Activated naive CD8-positive, alpha-beta T cell treated with anti-CD3 and anti-CD28 coated beads, Interleukin-2, amount 50 U/mL, for 24 hours (primary cell): ENCODE data around the gene ADORA2A.

ENCODE experiments used
- ATAC-seq: fragments of 150-1000 bp; cut with Tn5 transposase; one replicate; pipeline ENCODE4 v1.10.0; 2021
- DNase-seq: peaks from one replicate; pipeline ENCODE4 v3.0.0; 2021
- H3K27ac Mint-ChIP-seq: one replicate; pipeline ENCODE4 v1.8.0; 2021; ENCODE audit warnings: mild to moderate bottlenecking, mixed read lengths
- H3K27me3 Mint-ChIP-seq: one replicate; pipeline ENCODE4 v1.8.0; 2021; ENCODE audit warnings: mixed read lengths
- H3K36me3 Mint-ChIP-seq: one replicate; pipeline ENCODE4 v1.8.0; 2021; ENCODE audit warnings: low read depth, mixed read lengths
- H3K4me1 Mint-ChIP-seq: one replicate; pipeline ENCODE4 v1.8.0; 2021; ENCODE audit warnings: mixed read lengths
- H3K4me3 Mint-ChIP-seq: one replicate; pipeline ENCODE4 v1.8.0; 2021; ENCODE audit warnings: mild to moderate bottlenecking, moderate library complexity, mixed read lengths
- H3K9me3 Mint-ChIP-seq: one replicate; pipeline ENCODE4 v1.8.0; 2021; ENCODE audit warnings: mixed read lengths

The ADORA2A gene

DNA sequence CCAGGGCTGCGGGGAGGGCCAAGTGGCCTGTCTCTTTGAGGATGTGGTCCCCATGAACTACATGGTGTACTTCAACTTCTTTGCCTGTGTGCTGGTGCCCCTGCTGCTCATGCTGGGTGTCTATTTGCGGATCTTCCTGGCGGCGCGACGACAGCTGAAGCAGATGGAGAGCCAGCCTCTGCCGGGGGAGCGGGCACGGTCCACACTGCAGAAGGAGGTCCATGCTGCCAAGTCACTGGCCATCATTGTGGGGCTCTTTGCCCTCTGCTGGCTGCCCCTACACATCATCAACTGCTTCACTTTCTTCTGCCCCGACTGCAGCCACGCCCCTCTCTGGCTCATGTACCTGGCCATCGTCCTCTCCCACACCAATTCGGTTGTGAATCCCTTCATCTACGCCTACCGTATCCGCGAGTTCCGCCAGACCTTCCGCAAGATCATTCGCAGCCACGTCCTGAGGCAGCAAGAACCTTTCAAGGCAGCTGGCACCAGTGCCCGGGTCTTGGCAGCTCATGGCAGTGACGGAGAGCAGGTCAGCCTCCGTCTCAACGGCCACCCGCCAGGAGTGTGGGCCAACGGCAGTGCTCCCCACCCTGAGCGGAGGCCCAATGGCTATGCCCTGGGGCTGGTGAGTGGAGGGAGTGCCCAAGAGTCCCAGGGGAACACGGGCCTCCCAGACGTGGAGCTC is 13.5 kb downstream of the ADORA2A start:
- no peak for ATAC-seq
- peak overlapping the region; percentile 65 for H3K27ac Mint-ChIP-seq
- no peaks in the 10 kb centered on the region for H3K27me3 Mint-ChIP-seq
- H3K4me1 Mint-ChIP-seq, result peaks cover 90% of the 10 kb centered on the region
- H3K9me3 Mint-ChIP-seq, result no peaks in the 10 kb centered on the region
- peaks cover 49% of the 10 kb centered on the region for H3K36me3 Mint-ChIP-seq
- H3K4me3 Mint-ChIP-seq, result no peak overlapping the region
- DNase-seq, result no peak

DNA sequence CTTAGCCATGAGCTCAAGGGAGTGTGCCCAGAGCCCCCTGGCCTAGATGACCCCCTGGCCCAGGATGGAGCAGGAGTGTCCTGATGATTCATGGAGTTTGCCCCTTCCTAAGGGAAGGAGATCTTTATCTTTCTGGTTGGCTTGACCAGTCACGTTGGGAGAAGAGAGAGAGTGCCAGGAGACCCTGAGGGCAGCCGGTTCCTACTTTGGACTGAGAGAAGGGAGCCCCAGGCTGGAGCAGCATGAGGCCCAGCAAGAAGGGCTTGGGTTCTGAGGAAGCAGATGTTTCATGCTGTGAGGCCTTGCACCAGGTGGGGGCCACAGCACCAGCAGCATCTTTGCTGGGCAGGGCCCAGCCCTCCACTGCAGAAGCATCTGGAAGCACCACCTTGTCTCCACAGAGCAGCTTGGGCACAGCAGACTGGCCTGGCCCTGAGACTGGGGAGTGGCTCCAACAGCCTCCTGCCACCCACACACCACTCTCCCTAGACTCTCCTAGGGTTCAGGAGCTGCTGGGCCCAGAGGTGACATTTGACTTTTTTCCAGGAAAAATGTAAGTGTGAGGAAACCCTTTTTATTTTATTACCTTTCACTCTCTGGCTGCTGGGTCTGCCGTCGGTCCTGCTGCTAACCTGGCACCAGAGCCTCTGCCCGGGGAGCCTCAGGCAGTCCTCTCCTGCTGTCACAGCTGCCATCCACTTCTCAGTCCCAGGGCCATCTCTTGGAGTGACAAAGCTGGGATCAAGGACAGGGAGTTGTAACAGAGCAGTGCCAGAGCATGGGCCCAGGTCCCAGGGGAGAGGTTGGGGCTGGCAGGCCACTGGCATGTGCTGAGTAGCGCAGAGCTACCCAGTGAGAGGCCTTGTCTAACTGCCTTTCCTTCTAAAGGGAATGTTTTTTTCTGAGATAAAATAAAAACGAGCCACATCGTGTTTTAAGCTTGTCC is 14.3 kb downstream of the ADORA2A start:
- peak overlapping the region; percentile 67 for H3K27ac Mint-ChIP-seq
- H3K27me3 Mint-ChIP-seq, result no peaks in the 10 kb centered on the region
- no peaks in the 10 kb centered on the region for H3K9me3 Mint-ChIP-seq
- ATAC-seq (no peak), DNase-seq (no peak)
- H3K4me1 Mint-ChIP-seq, result peaks cover 90% of the 10 kb centered on the region
- no peak overlapping the region for H3K4me3 Mint-ChIP-seq
- H3K36me3 Mint-ChIP-seq, result peaks cover 46% of the 10 kb centered on the region

DNA sequence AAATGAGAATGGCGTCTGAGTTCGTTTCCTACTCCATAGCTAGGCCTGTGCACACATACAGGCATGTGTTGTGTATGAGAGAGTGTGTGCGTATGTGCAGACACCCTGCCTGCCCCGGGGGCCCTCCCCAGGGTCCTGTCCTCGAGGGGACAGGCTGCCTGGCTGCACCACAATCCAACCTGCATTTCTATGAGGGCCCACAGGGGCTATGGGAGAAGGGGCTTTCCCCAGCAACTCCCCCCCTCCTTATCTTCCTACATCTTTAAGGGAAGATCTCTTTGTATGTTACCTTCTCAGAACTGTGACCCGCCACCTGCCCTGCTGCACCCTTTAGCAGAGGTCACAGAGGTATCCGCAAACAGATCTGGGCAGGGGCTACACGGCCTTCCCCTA is 14.9 kb downstream of the ADORA2A start:
- H3K27me3 Mint-ChIP-seq, result no peaks in the 10 kb centered on the region
- peaks cover 40% of the 10 kb centered on the region for H3K36me3 Mint-ChIP-seq
- no peak overlapping the region for H3K4me3 Mint-ChIP-seq
- ATAC-seq (no peak), DNase-seq (no peak)
- H3K4me1 Mint-ChIP-seq, result peaks cover 84% of the 10 kb centered on the region
- H3K27ac Mint-ChIP-seq, result peak overlapping the region; percentile 67
- H3K9me3 Mint-ChIP-seq, result no peaks in the 10 kb centered on the region

DNA sequence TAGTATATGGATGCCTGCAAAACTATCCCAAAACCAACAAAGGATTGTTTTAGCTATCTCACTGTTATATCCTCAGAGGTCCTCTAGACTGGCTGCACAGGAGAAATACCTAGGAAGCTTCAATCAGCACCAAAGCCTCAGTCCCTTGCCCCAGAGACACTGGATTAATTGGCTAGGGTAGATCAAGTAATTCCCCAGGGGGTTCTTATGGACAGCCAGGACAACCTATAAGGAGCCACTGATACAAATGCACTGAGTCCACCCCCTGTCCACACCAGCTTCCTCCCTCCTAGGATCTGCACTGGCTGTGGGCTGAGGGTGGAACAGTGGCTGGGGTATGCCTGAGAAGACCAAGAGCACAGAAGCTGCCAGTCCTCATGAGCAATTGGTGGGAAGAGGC is 16.3 kb downstream of the ADORA2A start:
- Mint-ChIP-seq H3K9me3 (no peaks in the 10 kb centered on the region), H3K27me3 (no peaks in the 10 kb centered on the region), H3K27ac (peak overlapping the region; percentile 78), H3K36me3 (peaks cover 29% of the 10 kb centered on the region), H3K4me1 (peaks cover 71% of the 10 kb centered on the region), H3K4me3 (no peak overlapping the region)
- no peak for DNase-seq
- ATAC-seq, result no peak

DNA sequence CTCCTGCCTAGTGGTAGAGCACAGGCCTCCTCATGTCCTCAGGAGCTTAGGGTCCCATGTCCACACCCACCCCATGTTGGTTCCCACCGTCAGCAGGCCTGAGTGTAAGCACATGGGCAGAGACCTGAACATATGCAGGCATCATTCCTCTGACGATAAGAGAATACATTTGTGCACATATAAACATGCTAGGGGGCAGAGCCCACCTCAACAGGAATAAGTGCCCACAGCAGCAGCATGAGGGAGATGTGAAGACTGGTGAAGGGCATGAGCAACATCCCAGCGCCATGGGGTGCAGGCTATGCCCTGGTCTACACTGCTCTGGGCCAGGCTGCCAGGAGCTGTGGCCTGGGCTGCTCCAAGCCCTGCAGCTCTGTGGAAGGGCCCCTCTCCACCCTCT is 16.9 kb downstream of the ADORA2A start:
- Mint-ChIP-seq H3K36me3 (peaks cover 27% of the 10 kb centered on the region), H3K4me3 (no peak overlapping the region), H3K9me3 (no peaks in the 10 kb centered on the region), H3K4me1 (peaks cover 69% of the 10 kb centered on the region), H3K27me3 (no peaks in the 10 kb centered on the region), H3K27ac (no peak overlapping the region)
- DNase-seq (no peak), ATAC-seq (no peak)

DNA sequence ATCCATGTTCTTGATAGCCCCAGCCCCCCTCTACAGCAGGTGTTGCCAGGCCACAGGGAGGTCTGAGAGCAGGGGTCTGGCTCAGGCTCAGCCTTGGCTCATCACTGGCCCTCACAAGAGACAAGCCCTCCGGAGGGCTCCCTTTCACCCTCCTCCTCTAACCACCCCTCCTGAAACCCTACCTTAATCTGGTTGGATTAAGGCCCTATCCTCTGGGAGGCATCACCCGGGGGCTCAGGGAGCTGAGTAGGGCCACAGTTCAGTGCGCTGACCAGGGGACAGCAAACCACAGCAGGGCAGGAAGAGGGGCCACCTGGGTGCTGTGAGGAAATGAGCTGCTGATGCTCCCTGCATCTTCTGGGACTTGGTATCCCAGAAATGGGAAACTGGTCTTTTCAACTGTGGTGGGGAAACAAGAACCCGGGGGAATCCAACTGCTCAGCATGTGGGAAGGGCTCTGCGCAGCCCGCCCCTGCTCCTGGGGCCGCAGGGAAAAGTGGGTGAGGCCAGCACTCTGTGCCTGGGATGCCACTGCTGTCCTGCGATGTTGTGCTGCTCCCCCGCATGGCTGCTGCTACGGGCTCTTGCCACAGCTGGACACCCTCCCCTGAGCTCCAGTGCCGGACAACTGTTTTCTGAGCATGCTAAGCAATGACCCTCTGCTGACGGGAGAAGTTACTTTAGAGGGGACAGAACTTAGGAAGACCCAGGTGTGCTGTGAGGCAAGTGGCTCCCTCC is 17.5 kb downstream of the ADORA2A start:
- Mint-ChIP-seq H3K9me3 (no peaks in the 10 kb centered on the region), H3K27me3 (no peaks in the 10 kb centered on the region), H3K4me1 (peaks cover 64% of the 10 kb centered on the region), H3K4me3 (peak overlapping the region; percentile 14), H3K27ac (peak overlapping the region; percentile 57), H3K36me3 (peaks cover 25% of the 10 kb centered on the region)
- DNase-seq (no peak), ATAC-seq (no peak)

DNA sequence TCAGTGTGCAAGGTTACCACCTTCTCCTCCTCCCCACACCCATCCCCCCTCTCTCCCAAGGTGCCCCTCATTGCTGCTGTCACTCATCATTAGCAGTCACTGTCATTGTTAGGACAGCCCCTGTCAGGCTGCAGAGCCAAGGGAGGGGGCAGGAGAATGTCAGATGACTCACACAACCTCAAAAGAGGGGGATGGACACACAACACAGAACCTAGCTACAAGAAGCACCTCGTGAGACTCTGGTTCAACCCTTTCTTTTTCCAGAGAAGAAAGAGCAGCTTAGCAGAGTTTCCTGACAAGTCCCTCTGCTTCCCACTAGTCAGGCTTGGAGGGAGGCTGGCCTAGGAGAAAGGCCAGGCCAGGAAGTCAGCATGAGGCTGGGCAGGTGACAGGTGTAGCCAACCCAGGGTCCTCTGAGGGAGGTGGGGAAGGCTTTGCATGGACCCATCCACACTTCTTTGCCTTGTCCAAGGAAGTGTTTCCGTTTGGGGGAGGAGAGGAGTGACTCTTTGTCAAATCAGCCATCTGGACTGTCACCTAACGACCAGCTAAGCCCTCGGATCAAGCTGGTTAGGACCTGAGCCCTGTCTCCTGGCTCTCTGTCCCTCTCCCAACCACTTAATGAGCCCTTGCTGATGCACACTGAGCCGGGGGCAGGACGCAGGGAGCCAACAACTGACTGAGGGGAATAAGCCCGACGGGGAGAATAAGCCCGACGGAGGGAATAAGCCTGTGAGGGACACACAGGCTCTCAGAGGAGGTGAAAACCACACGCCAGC is 18.3 kb downstream of the ADORA2A start:
- no peaks in the 10 kb centered on the region for H3K9me3 Mint-ChIP-seq
- H3K27ac Mint-ChIP-seq, result peak overlapping the region; percentile 57
- H3K27me3 Mint-ChIP-seq, result no peaks in the 10 kb centered on the region
- ATAC-seq (peak; percentile 96), DNase-seq (peak; percentile 62)
- H3K4me3 Mint-ChIP-seq, result peak overlapping the region; percentile 14
- H3K4me1 Mint-ChIP-seq, result peaks cover 60% of the 10 kb centered on the region
- H3K36me3 Mint-ChIP-seq, result peaks cover 18% of the 10 kb centered on the region

DNA sequence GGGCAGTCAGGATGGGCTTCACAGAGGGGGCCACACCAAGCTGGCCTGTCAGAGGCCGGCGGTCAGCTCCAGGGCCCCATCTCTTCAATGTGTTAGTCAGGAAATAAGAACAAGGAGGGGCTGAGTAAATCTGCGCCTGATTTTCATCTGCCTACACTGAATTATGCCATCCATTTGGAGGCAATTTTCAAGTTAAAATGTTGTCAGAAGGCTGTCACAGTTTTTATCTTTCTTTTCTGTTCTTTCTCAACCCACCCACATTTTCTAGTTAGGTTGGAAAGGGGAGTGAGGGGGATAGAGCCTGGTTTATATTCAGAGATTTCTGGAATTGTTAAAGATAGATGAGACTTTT is 18.8 kb downstream of the ADORA2A start:
- Mint-ChIP-seq H3K27me3 (no peaks in the 10 kb centered on the region), H3K27ac (no peak overlapping the region), H3K36me3 (peaks cover 13% of the 10 kb centered on the region), H3K4me1 (peaks cover 55% of the 10 kb centered on the region), H3K4me3 (no peak overlapping the region), H3K9me3 (no peaks in the 10 kb centered on the region)
- ATAC-seq, result no peak
- DNase-seq, result no peak

DNA sequence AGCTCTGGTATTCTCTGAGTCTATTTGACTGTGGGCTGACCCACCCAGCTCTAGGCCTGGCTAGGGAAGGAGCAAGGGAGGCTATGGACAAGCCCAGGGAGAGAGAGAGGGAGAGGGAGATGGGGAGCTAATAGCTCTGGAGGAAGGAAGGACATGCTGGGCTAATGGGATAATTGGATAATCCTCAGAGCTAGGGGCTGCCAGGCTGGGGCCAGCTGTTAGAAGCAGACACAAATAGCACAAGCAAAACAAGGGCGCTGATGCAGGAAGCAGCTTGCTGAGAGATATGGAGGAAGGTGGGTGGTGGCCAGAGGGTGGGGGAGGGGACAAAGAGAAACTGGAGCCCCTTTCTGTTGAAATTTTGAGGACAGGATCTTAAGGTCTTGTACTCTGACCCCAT is 23.2 kb downstream of the ADORA2A start:
- Mint-ChIP-seq H3K9me3 (no peaks in the 10 kb centered on the region), H3K27me3 (no peaks in the 10 kb centered on the region), H3K27ac (no peak overlapping the region), H3K4me3 (no peak overlapping the region), H3K36me3 (no peaks in the 10 kb centered on the region), H3K4me1 (peaks cover 15% of the 10 kb centered on the region)
- no peak for DNase-seq
- no peak for ATAC-seq

DNA sequence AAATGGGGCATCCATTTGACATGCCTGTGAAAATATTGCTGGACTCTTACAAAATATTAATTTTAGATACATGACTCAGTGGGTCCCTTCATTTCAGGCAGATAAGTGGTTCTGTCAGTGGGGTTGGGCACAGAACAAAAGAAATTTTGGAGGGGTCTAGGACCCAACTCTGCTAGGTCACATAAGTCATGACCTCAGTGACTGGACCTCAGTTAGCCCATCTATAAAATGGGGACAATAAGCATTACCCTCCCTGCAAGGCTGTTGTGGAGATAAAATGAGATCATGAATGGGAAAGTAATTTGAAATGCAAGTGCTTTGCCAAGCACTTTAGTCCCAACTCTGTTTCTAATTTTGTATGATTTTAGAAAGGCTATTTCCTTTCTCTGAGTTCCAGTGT is 23.8 kb downstream of the ADORA2A start:
- H3K9me3 Mint-ChIP-seq, result no peaks in the 10 kb centered on the region
- no peak overlapping the region for H3K4me3 Mint-ChIP-seq
- no peaks in the 10 kb centered on the region for H3K27me3 Mint-ChIP-seq
- no peak overlapping the region for H3K27ac Mint-ChIP-seq
- ATAC-seq (no peak), DNase-seq (no peak)
- H3K4me1 Mint-ChIP-seq, result peaks cover 10% of the 10 kb centered on the region
- H3K36me3 Mint-ChIP-seq, result no peaks in the 10 kb centered on the region

DNA sequence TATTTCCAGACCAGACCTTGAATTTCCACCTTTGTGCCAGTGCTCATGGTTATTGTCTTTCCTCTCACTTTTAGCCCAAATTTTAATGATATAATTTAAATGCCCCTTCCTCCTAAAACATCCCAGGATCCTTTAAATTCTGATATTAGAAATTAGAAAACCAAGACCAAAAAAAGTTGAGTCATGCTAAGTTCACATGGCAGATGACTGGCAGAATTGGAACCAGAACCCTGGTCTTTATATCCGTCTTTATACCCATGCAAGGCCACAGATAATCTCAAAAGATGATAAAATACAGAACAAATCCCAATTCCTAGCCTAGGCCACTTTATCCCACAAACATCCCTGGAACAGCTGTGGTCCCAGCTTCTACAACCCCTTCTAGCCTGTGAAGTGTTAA is 26.5 kb downstream of the ADORA2A start:
- H3K36me3 Mint-ChIP-seq, result no peaks in the 10 kb centered on the region
- no peak for ATAC-seq
- H3K27ac Mint-ChIP-seq, result no peak overlapping the region
- no peak overlapping the region for H3K4me3 Mint-ChIP-seq
- no peaks in the 10 kb centered on the region for H3K9me3 Mint-ChIP-seq
- H3K27me3 Mint-ChIP-seq, result no peaks in the 10 kb centered on the region
- H3K4me1 Mint-ChIP-seq, result peaks cover 4% of the 10 kb centered on the region
- DNase-seq, result no peak

DNA sequence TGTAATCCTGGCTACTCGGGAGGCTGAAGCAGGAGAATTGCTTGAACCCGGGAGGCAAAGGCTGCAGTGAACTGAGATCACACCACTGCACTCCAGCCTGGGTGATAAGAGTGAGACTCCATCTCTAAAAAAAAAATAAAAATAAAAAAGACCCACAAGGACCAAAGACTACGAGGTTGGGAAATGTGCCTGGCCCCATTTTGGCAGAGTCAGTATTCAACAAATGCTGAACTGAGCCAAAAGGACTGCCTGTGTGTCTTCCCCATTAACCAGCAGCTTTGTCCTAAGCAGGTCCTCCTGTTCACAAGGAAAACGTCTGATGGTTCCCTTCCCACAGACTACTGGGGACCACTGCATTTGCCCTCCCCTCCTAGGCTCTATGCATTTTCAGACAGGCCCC is 27.6 kb downstream of the ADORA2A start:
- ATAC-seq (no peak), DNase-seq (no peak)
- Mint-ChIP-seq H3K36me3 (no peaks in the 10 kb centered on the region), H3K4me1 (peaks cover 3% of the 10 kb centered on the region), H3K27ac (no peak overlapping the region), H3K9me3 (no peaks in the 10 kb centered on the region), H3K27me3 (no peaks in the 10 kb centered on the region), H3K4me3 (no peak overlapping the region)

DNA sequence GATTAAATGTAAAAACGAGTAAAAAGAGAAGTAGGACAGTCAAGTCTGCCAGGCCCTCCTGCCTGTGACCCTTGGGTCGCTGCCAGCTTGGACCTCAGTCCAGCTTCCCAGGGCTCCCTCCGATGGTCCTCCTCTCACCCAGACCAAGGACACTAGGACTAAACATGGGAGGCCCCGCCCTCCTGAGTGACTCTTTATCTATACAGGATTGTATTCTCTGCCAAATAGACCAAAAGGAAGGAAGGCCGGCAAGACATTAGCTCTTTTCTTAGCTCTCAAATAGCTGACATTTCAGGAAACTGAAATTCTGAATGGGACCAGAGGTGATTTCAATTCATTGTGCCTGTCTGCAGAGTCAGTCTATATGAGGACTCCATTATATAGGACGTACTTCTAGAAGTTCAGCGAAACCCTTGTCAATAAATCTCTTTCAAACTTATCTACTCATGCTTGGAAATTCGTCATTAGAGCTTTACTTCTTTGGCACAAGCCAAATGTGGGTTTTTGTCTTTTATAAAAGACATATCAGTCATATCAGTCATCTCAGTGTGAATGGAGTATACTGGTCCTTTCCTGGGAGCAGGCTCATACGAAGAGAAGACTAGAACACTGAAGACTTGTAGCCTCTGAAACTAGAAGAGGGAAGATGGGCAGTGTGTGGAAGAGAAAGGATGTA is 28.5 kb downstream of the ADORA2A start:
- ATAC-seq (no peak), DNase-seq (no peak)
- Mint-ChIP-seq H3K4me1 (peaks cover 4% of the 10 kb centered on the region), H3K27ac (no peak overlapping the region), H3K27me3 (no peaks in the 10 kb centered on the region), H3K9me3 (no peaks in the 10 kb centered on the region), H3K4me3 (no peak overlapping the region), H3K36me3 (no peaks in the 10 kb centered on the region)
